Esophagus squamous epithelium (tissue), 5 donors: ENCODE results near the gene IGF1R. TPM values are rescaled to one million over a fixed set of nuclear protein-coding genes. Genes with fewer than 3 reads are reported as not detected.

ENCODE experiments used
- DNase-seq: peaks from one replicate; lab custom pipeline; 2025; lab: John Stamatoyannopoulos, UW
- H3K27ac ChIP-seq, 4 donors: fragments of 200-600 bp; sonication (generic); one replicate each; pipeline ENCODE4 v1.5.1; 2016 to 2019; ENCODE audit warnings: mild to moderate bottlenecking in 1 of 4
- H3K27me3 ChIP-seq, 4 donors: fragments of 200-600 bp; sonication (generic); 1 replicate in 3 of 4; 2 replicates in 1 of 4; pipeline versions ENCODE4 v1.5.1 to v1.6.0; 2017 to 2021; ENCODE audit warnings: antibody characterized with exemption in 1 of 4
- H3K36me3 ChIP-seq, 3 donors: fragments of 200-600 bp; sonication (generic); one replicate each; pipeline ENCODE4 v1.5.1; 2016 to 2019
- H3K4me1 ChIP-seq, 3 donors: fragments of 200-600 bp; sonication (generic); one replicate each; pipeline ENCODE4 v1.5.1; 2017 to 2019
- H3K4me3 ChIP-seq, 4 donors: fragments of 200-600 bp; sonication (generic); 1 replicate in 3 of 4; 2 replicates in 1 of 4; pipeline ENCODE4 v1.5.1; 2016 to 2019; ENCODE audit warnings: mild to moderate bottlenecking in 2 of 4, moderate library complexity in 1 of 4
- H3K9me3 ChIP-seq, 3 donors: fragments of 200-600 bp; sonication (generic); one replicate each; pipeline ENCODE4 v1.5.1; 2016 to 2019
- CTCF ChIP-seq, 6 experiments: fragments of 450-650 bp in 4 of 6; fragments of 200-600 bp in 2 of 6; sonication (generic) in 2 of 6; IDR thresholded peaks; one replicate each; pipeline ENCODE4 v1.5.1; 2016 to 2019; ENCODE audit warnings: antibody characterized with exemption in 6 of 6, mild to moderate bottlenecking in 4 of 6, moderate library complexity in 4 of 6
- POLR2A ChIP-seq, 4 donors: fragments of 450-650 bp; IDR thresholded peaks; one replicate each; pipeline ENCODE4 v1.6.1; 2017; ENCODE audit warnings: antibody characterized with exemption in 4 of 4, mild to moderate bottlenecking in 4 of 4, moderate library complexity in 3 of 4
- WGBS, 2 donors: methylation state at CpG; one replicate each; pipeline ENCODE4 v1.1.5; 2018; 5-methylcytosine and 5-hydroxymethylcytosine counted together
- intact Hi-C: fragments of 100-400 bp; cut with DNase I; formaldehyde crosslinking; loops from one replicate; pipeline ENCODE4 v1.15.0; 2022
- total RNA-seq, 4 donors: library from RNA; depleted of rRNA; stranded (reverse); fragments of >200 nt; gene quantifications; one replicate each; pipeline ENCODE4 v1.1.0, GENCODE V29; 2016
- donor health status: DM: yes; HTN: yes; CAD: no.

The IGF1R gene
- total RNA-seq, 4 donors from 2014 or later: 20.5 to 54.8 (median 40.4) TPM

GRCh38 chr15:98657721-98658120 is 9.4 kb downstream of the IGF1R start:
- H3K27me3 ChIP-seq: no peaks in the 10 kb centered on the region
- DNase-seq: no peak
- H3K9me3 ChIP-seq: no peaks in the 10 kb centered on the region
- no peak overlapping the region for H3K4me3 ChIP-seq
- no peaks in the 10 kb centered on the region for H3K36me3 ChIP-seq
- H3K27ac ChIP-seq: no peak overlapping the region
- WGBS, 2 donors: 43 to 49% methylated on average over 3 to 4 of the region's 4 CpGs
- TF ChIP-seq CTCF (IDR thresholded peaks at IDR 0.05) (no peak), POLR2A (IDR thresholded peaks at IDR 0.05) (no peak)
- peaks cover 0 to 95% (median 23%) of the 10 kb centered on the region in 3 donors for H3K4me1 ChIP-seq
- intact Hi-C loops: no loop called here

GRCh38 chr15:98658831-98659699 is 10.7 kb downstream of the IGF1R start:
- Histone ChIP-seq H3K36me3 (no peaks in the 10 kb centered on the region), H3K4me1 (peaks cover 0 to 95% (median 30%) of the 10 kb centered on the region in 3 donors), H3K27me3 (no peaks in the 10 kb centered on the region), H3K9me3 (no peaks in the 10 kb centered on the region), H3K27ac (no peak overlapping the region), H3K4me3 (no peak overlapping the region)
- DNase-seq: no peak
- peak; percentile 66 to 86 (median 76) for TF ChIP-seq CTCF (IDR thresholded peaks at IDR 0.05)
- no peak for TF ChIP-seq POLR2A (IDR thresholded peaks at IDR 0.05)
- intact Hi-C loops: no loop called here
- WGBS, 2 donors: 32 to 37% methylated on average over 7 of the region's 7 CpGs

GRCh38 chr15:98660055-98660454 is 11.7 kb downstream of the IGF1R start:
- Histone ChIP-seq H3K27me3 (no peaks in the 10 kb centered on the region), H3K36me3 (no peaks in the 10 kb centered on the region), H3K27ac (no peak overlapping the region), H3K4me1 (peaks cover 0 to 89% (median 24%) of the 10 kb centered on the region in 3 donors), H3K4me3 (no peak overlapping the region), H3K9me3 (no peaks in the 10 kb centered on the region)
- TF ChIP-seq POLR2A (IDR thresholded peaks at IDR 0.05) (no peak), CTCF (IDR thresholded peaks at IDR 0.05) (no peak)
- intact Hi-C loops: loop anchor here (10.0 kb wide), 1 partner anchor 115 kb away; no protein-coding TSS in a partner anchor
- no peak for DNase-seq
- 57 to 78% methylated on average over 3 of the region's 3 CpGs for WGBS, 2 donors

GRCh38 chr15:98663045-98663444 is 14.7 kb downstream of the IGF1R start:
- TF ChIP-seq CTCF (IDR thresholded peaks at IDR 0.05): no peak
- TF ChIP-seq POLR2A (IDR thresholded peaks at IDR 0.05): no peak
- intact Hi-C loops: loop anchor here (10.0 kb wide), 1 partner anchor 112 kb away; no protein-coding TSS in a partner anchor
- DNase-seq: no peak
- Histone ChIP-seq H3K9me3 (no peaks in the 10 kb centered on the region), H3K27ac (no peak overlapping the region), H3K36me3 (no peaks in the 10 kb centered on the region), H3K4me3 (no peak overlapping the region), H3K27me3 (no peaks in the 10 kb centered on the region), H3K4me1 (peaks cover under 1 to 91% (median 37%) of the 10 kb centered on the region in 3 donors)
- 63 to 67% methylated on average over 6 of the region's 6 CpGs for WGBS, 2 donors

GRCh38 chr15:98663606-98664005 is 15.3 kb downstream of the IGF1R start:
- intact Hi-C loops: loop anchor here (10.0 kb wide), 1 partner anchor 111 kb away; no protein-coding TSS in a partner anchor
- H3K27me3 ChIP-seq: no peaks in the 10 kb centered on the region
- no peak overlapping the region for H3K27ac ChIP-seq
- peaks cover 6 to 91% (median 43%) of the 10 kb centered on the region in 3 donors for H3K4me1 ChIP-seq
- no peak for DNase-seq
- TF ChIP-seq CTCF (IDR thresholded peaks at IDR 0.05): no peak
- TF ChIP-seq POLR2A (IDR thresholded peaks at IDR 0.05): no peak
- no peak overlapping the region for H3K4me3 ChIP-seq
- 39 to 72% methylated on average over 3 to 6 of the region's 8 CpGs for WGBS, 2 donors
- no peaks in the 10 kb centered on the region for H3K9me3 ChIP-seq
- H3K36me3 ChIP-seq: no peaks in the 10 kb centered on the region
